Mucosa of descending colon (tissue), 3 donors: Measurements from ENCODE around the gene ITGAD. TPM values are rescaled to one million over a fixed set of nuclear protein-coding genes. Genes with fewer than 3 reads are reported as not detected.
A peak's percentile ranks its signal among the peaks of the same experiment; 100 is the strongest.

Experiments
- ATAC-seq: fragments of 200-7000 bp; cut with Tn5 transposase; one replicate; pipeline ENCODE4 v1.9.1; 2020; ENCODE audit warnings: mild to moderate bottlenecking, moderate library complexity
- DNase-seq, 3 donors: peaks; one replicate each; pipeline ENCODE4 v3.0.0-alpha.2; 2020
- H3K36me3 ChIP-seq: fragments of 200-600 bp; one replicate; pipeline ENCODE4 v1.8.0; 2021; ENCODE audit warnings: low read depth, mild to moderate bottlenecking
- H3K4me1 ChIP-seq: fragments of 200-600 bp; one replicate; pipeline ENCODE4 v1.8.0; 2021; ENCODE audit warnings: low read depth, mild to moderate bottlenecking
- H3K4me3 ChIP-seq: fragments of 200-600 bp; one replicate; pipeline ENCODE4 v1.8.0; 2021; ENCODE audit warnings: mild to moderate bottlenecking
- H3K9me3 ChIP-seq: fragments of 200-600 bp; one replicate; pipeline ENCODE4 v1.8.0; 2021; ENCODE audit warnings: mild to moderate bottlenecking
- intact Hi-C, 2 donors: fragments of 100-400 bp; cut with DNase I in 1 of 2; cut with micrococcal nuclease in 1 of 2; formaldehyde crosslinking; loops; one replicate each; pipeline versions ENCODE4 v1.11.0 to v1.11.1; 2022; cut with DNase I, micrococcal nuclease
- total RNA-seq, 3 donors: library from RNA; stranded (reverse); fragmentation: NEBNext Ultra II Directional in 2 of 3; extraction: Animal tissue kit (Norgen Biotek cat#: 25700) in 2 of 3; gene quantifications; one replicate each; pipeline versions ENCODE4 v1.2.1 to v1.2.4, GENCODE V29; 2021 to 2023
- TF ChIP-seq, protein P1 (sequence below): fragments of 200-600 bp; IDR thresholded peaks from one replicate; pipeline ENCODE4 v1.8.0; 2022; ENCODE audit warnings: antibody characterized with exemption, mild to moderate bottlenecking
- donor health status: DM: no; HTN: no; CAD: no; lungs with moderate emphysema.
- donor health status: DM: no; HTN: no; CAD: no.
- donor health status: DM: no; HTN: yes; CAD: no.

The ITGAD gene
- total RNA-seq, 3 donors from 2014 or later, result 0.41 TPM; not detected in 2

- no peak overlapping the region for H3K4me3 ChIP-seq
- H3K4me1 ChIP-seq, result peaks cover 21% of the 10 kb centered on the region
- H3K36me3 ChIP-seq, result no peaks in the 10 kb centered on the region
- ATAC-seq (no peak), DNase-seq (no peak)
- intact Hi-C loops, result no loop called here
- TF ChIP-seq, protein P1, sequence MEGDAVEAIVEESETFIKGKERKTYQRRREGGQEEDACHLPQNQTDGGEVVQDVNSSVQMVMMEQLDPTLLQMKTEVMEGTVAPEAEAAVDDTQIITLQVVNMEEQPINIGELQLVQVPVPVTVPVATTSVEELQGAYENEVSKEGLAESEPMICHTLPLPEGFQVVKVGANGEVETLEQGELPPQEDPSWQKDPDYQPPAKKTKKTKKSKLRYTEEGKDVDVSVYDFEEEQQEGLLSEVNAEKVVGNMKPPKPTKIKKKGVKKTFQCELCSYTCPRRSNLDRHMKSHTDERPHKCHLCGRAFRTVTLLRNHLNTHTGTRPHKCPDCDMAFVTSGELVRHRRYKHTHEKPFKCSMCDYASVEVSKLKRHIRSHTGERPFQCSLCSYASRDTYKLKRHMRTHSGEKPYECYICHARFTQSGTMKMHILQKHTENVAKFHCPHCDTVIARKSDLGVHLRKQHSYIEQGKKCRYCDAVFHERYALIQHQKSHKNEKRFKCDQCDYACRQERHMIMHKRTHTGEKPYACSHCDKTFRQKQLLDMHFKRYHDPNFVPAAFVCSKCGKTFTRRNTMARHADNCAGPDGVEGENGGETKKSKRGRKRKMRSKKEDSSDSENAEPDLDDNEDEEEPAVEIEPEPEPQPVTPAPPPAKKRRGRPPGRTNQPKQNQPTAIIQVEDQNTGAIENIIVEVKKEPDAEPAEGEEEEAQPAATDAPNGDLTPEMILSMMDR, result no peak
- H3K9me3 ChIP-seq, result no peaks in the 10 kb centered on the region
Observed at GRCh38 chr16:31474173-31474714, 81.1 kb downstream of the ITGAD start.

GRCh38 chr16:31474773-31475738, 81.9 kb downstream of the ITGAD start:
- H3K4me1 ChIP-seq, result peaks cover 21% of the 10 kb centered on the region
- ATAC-seq (no peak), DNase-seq (peak in 1 of 3 donors; percentile 27)
- TF ChIP-seq, protein P1, result no peak
- intact Hi-C loops, result no loop called here
- no peaks in the 10 kb centered on the region for H3K36me3 ChIP-seq
- no peaks in the 10 kb centered on the region for H3K9me3 ChIP-seq
- H3K4me3 ChIP-seq, result no peak overlapping the region

DNA sequence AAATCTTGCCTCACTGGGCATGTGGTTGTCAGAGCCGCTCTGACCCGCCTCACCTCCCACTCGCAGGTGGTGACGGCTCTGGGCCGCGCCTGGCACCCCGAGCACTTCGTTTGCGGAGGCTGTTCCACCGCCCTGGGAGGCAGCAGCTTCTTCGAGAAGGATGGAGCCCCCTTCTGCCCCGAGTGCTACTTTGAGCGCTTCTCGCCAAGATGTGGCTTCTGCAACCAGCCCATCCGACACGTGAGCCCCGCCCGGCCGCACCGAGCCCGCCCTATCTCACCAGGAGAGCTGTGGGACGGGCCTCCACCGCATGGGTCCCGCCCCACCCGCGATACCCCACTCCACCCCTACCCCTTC, 82.8 kb downstream of the ITGAD start:
- DNase-seq (peak; percentile 70 to 80 (median 70)), ATAC-seq (no peak)
- TF ChIP-seq, protein P1, result no peak
- H3K4me3 ChIP-seq, result no peak overlapping the region
- intact Hi-C loops, result no loop called here
- H3K4me1 ChIP-seq, result peaks cover 25% of the 10 kb centered on the region
- no peaks in the 10 kb centered on the region for H3K9me3 ChIP-seq
- H3K36me3 ChIP-seq, result no peaks in the 10 kb centered on the region

Other genes with a start within 250 kb of the ITGAD start
- gene PRSS36, start 243.3 kb upstream of the ITGAD start, total RNA-seq, result 10 to 100 TPM in 1 of 3 donors, 1 to 10 TPM in 2; 8.2 to 10.2 (median 9.5) TPM
- 100 to 1,000 TPM; 167 to 264 (median 189) TPM for gene FUS, start 213.2 kb upstream of the ITGAD start, total RNA-seq
- gene PYCARD, start 190.6 kb upstream of the ITGAD start, total RNA-seq, result 10 to 100 TPM; 39.2 to 63.4 (median 63.1) TPM
- gene TRIM72, start 179.2 kb upstream of the ITGAD start, total RNA-seq, result under 1 TPM in 1 of 3 donors, not detected in 2; 0.02 TPM
- not detected for gene PYDC1, start 176.2 kb upstream of the ITGAD start, total RNA-seq
- 10 to 100 TPM in 1 of 3 donors, 1 to 10 TPM in 2; 4.5 to 13.0 (median 5.7) TPM for gene ITGAM, start 133.4 kb upstream of the ITGAD start, total RNA-seq
- gene ITGAX, start 38.2 kb upstream of the ITGAD start, total RNA-seq, result 1 to 10 TPM; 2.9 to 8.6 (median 3.5) TPM
- under 1 TPM in 1 of 3 donors, not detected in 2; 0.80 TPM for gene COX6A2, start 35.0 kb downstream of the ITGAD start, total RNA-seq
- gene ZNF843, start 49.5 kb downstream of the ITGAD start, total RNA-seq, result under 1 TPM; 0.38 to 0.76 (median 0.53) TPM
- gene ARMC5, start 66.2 kb downstream of the ITGAD start, total RNA-seq, result 1 to 10 TPM; 8.3 to 9.9 (median 8.5) TPM
- gene TGFB1I1, start 78.8 kb downstream of the ITGAD start, total RNA-seq, result 100 to 1,000 TPM in 1 of 3 donors, 10 to 100 TPM in 1, 1 to 10 TPM in 1; 7.8 to 227 (median 26.1) TPM
- gene SLC5A2, start 89.8 kb downstream of the ITGAD start, total RNA-seq, result under 1 TPM in 2 of 3 donors, not detected in 1; 0.47 to 0.70 TPM
- 10 to 100 TPM; 48.3 to 66.7 (median 51.7) TPM for gene RUSF1, start 115.1 kb downstream of the ITGAD start, total RNA-seq
- not detected for gene AHSP, start 134.6 kb downstream of the ITGAD start, total RNA-seq